Astrocyte of the spinal cord (primary cell): ENCODE measurements around the gene CHKA.

Source experiments
- DNase-seq: peaks from one replicate; pipeline ENCODE4 v3.0.0; 2011; ENCODE audit warnings: low read depth, low spot score
- H3K4me3 ChIP-seq: 2 replicates; pipeline ENCODE4 v1.5.1; 2011; ENCODE audit warnings: low read depth, mild to moderate bottlenecking, low read length, moderate library complexity
- in situ Hi-C: cut with HindIII; loops from 2 replicates; pipeline ENCODE4 v1.10.0; 2017; ENCODE audit warnings: low sequenced_read_pairs
- TF ChIP-seq, protein P1 (sequence below): IDR thresholded peaks from 2 replicates; pipeline ENCODE4 v1.5.1; 2012; ENCODE audit warnings: low read depth, mild to moderate bottlenecking, low read length, inconsistent platforms

The CHKA gene

GRCh38 chr11:68127714-68128681 is 6.8 kb upstream of the CHKA start:
- TF ChIP-seq, protein P1, sequence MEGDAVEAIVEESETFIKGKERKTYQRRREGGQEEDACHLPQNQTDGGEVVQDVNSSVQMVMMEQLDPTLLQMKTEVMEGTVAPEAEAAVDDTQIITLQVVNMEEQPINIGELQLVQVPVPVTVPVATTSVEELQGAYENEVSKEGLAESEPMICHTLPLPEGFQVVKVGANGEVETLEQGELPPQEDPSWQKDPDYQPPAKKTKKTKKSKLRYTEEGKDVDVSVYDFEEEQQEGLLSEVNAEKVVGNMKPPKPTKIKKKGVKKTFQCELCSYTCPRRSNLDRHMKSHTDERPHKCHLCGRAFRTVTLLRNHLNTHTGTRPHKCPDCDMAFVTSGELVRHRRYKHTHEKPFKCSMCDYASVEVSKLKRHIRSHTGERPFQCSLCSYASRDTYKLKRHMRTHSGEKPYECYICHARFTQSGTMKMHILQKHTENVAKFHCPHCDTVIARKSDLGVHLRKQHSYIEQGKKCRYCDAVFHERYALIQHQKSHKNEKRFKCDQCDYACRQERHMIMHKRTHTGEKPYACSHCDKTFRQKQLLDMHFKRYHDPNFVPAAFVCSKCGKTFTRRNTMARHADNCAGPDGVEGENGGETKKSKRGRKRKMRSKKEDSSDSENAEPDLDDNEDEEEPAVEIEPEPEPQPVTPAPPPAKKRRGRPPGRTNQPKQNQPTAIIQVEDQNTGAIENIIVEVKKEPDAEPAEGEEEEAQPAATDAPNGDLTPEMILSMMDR, result no peak
- H3K4me3 ChIP-seq, result peak overlapping the region; percentile 35
- peak; percentile 83 for DNase-seq
- in situ Hi-C loops, result no loop called here

DNA sequence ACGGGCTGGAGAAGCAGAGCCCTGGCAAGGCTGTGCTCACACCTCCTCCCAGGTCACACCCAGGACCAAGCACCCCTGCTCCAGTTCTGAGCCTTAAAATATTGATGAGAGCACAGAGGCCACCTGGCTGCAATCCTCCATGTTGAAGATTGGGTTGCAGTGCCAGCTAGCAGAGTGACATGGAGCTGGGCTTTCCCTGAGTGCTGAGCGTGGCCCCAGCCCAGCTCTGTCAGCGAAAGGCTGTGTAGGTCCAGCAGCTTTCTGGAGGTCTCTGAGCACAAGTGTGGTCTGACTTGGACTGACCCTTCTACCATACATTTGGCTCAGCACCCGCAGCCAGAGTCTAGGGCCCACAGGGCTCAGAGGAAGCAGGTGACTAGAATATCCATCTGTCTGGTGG is 4.0 kb upstream of the CHKA start:
- no peak for DNase-seq
- TF ChIP-seq, protein P1, result no peak
- no peak overlapping the region for H3K4me3 ChIP-seq
- in situ Hi-C loops, result no loop called here

DNA sequence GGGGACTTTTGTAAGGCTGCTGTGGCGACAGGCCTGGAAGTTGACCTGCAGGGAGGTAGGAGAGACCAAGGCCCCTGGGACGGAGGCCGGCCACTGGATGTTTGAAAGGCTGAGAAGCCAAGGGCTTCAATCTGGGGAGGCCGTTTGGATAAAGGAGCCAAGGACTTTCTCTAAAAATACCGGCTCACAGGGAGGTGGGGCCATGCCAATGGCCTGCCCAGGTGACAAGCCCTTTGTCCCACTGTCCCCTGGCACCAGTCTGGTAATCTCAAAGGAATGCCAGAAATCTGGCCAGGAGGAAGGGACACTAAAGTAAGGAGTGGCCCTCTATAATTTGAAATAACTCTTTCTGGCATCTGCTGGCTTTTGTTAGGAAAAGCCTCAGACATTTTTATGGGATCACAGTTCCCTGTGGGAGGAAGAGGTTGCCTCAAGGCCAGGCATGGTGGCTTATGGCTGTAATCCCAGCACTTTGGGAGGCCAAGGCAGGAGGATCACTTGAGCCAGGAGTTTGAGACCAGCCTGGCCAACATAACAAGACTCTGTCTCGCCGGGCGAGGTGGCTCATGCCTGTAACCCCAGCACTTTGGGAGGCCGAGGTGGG is 1.9 kb upstream of the CHKA start:
- TF ChIP-seq, protein P1, result no peak
- in situ Hi-C loops, result no loop called here
- no peak overlapping the region for H3K4me3 ChIP-seq
- DNase-seq, result no peak

- TF ChIP-seq, protein P1, result no peak
- in situ Hi-C loops, result no loop called here
- DNase-seq, result peak; percentile 38
- H3K4me3 ChIP-seq, result peak overlapping the region; percentile 69
Measured at GRCh38 chr11:68120273-68121066, 718 bp downstream of the CHKA start.

DNA sequence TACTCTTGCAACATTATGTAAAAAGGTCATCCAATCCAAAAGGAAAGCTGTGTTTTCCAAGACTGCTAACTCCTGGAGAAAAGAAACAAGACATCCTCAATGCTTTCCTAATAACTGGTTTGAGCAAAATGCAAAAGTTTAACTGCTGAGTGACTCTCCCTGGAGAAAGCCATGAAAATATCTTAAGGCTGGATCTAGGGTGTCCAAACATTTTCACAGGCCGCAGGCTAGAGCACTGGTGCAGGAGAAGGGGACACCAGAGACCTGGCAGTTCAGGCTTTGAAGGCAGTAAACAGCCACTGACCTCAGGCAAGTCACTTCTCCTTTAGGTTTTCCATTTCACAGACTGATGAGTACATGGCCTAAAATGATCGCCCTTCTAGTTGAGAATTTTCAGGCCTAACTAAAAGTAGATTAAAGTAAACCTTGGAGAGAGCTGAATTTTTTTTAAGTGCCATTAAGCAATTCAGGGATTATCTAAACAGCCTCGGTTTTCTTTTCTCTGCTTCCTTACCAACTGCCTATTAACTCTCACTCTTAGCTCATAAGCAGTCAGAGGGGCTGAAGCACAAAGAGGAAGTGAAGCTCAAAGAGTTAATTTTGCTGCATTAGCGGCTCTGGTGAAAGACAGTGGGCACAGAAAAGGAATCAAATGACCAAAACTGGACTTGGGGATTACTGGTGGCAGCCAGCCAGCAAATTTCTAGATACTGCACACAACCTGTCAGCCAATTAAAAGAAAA is 2.3 kb downstream of the CHKA start:
- TF ChIP-seq, protein P1, result no peak
- in situ Hi-C loops, result no loop called here
- no peak overlapping the region for H3K4me3 ChIP-seq
- DNase-seq, result no peak

DNA sequence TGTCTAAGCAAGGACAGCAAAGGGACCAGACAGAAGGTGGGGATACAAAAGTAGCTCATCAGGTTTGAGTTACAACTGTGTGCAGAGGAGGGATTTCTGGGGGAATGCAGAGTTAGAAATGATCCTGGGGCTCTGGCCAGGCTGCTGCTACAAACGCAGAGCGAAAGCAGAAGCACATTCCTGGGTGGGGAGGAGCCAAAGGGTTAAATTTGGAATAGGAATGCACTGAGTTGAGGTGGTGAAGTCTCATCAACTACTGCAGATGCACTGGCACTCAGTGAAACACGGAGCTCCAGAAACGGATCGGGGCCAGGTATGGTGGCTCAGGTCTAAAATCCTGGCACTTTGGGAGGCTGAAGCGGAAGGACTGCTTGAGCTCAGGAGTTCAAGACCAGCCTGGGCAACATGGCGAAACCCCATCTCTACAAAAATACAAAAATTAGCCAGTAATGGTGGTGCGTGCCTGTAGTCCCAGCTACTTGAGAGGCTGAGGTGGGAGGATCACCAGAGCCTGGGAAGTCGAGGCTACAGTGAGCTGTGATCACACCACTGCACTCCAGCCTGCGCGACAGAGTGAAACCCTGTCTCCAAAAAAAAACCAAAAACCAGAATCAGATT is 3.2 kb downstream of the CHKA start:
- no peak for DNase-seq
- TF ChIP-seq, protein P1, result no peak
- H3K4me3 ChIP-seq, result no peak overlapping the region
- in situ Hi-C loops, result no loop called here
